GM23338 (cell line): ENCODE measurements around the gene NBAS. TPM values are rescaled to one million over a fixed set of nuclear protein-coding genes. Genes with fewer than 3 reads are reported as not detected.

Experiments used
- ATAC-seq: fragments of 200-7000 bp; cut with Tn5 transposase; 3 replicates; pipeline ENCODE4 v1.9.1; 2020
- DNase-seq: peaks from one replicate; pipeline ENCODE4 v3.0.0-alpha.2; 2015; ENCODE audit warnings: low spot score
- H2AFZ ChIP-seq: fragments of 200-600 bp; sonication (generic); 2 replicates; pipeline ENCODE4 v1.8.0; 2016; ENCODE audit warnings: antibody characterized with exemption, mild to moderate bottlenecking, moderate library complexity
- H3F3A ChIP-seq: fragments of 200-600 bp; sonication (generic); replicated peaks from 2 replicates; pipeline ENCODE4 v1.8.0; 2017; ENCODE audit warnings: antibody characterized with exemption, mixed run types, low read depth
- H3K27ac ChIP-seq: fragments of 200-600 bp; sonication (generic); 2 replicates; pipeline ENCODE4 v1.6.1; 2016; ENCODE audit warnings: low read depth
- H3K27me3 ChIP-seq: fragments of 200-600 bp; sonication (generic); 2 replicates; pipeline ENCODE4 v1.8.0; 2016; ENCODE audit warnings: mild to moderate bottlenecking, mixed run types, moderate library complexity; ENCODE audit not compliant: insufficient read depth
- H3K36me3 ChIP-seq: fragments of 200-600 bp; sonication (generic); 2 replicates; pipeline ENCODE4 v1.8.0; 2016; ENCODE audit warnings: mild to moderate bottlenecking; ENCODE audit not compliant: insufficient read depth
- H3K4me1 ChIP-seq: fragments of 200-600 bp; sonication (generic); 2 replicates; pipeline ENCODE4 v1.8.0; 2016; ENCODE audit warnings: mild to moderate bottlenecking, moderate library complexity; ENCODE audit not compliant: insufficient read depth
- H3K4me2 ChIP-seq: fragments of 200-600 bp; sonication (generic); 2 replicates; pipeline ENCODE4 v1.7.1; 2017; ENCODE audit warnings: mixed run types
- H3K4me3 ChIP-seq: fragments of 200-600 bp; sonication (generic); 2 replicates; pipeline ENCODE4 v1.6.1; 2016; ENCODE audit warnings: mixed run types
- H3K79me2 ChIP-seq: fragments of 200-600 bp; sonication (generic); replicated peaks from 2 replicates; pipeline ENCODE4 v1.8.0; 2017; ENCODE audit warnings: mild to moderate bottlenecking; ENCODE audit not compliant: insufficient read depth
- H3K9me2 ChIP-seq: fragments of 200-600 bp; sonication (generic); 2 replicates; pipeline ENCODE4 v1.8.0; 2017; ENCODE audit not compliant: insufficient read depth
- H4K20me1 ChIP-seq: fragments of 200-600 bp; sonication (generic); replicated peaks from 2 replicates; pipeline ENCODE4 v1.8.0; 2017; ENCODE audit warnings: mild to moderate bottlenecking; ENCODE audit not compliant: insufficient read depth
- H3K27ac Mint-ChIP-seq: 2 replicates; pipeline ENCODE4 v1.8.0; 2020; ENCODE audit warnings: inconsistent platforms, mild to moderate bottlenecking, moderate library complexity, mixed read lengths
- H3K27me3 Mint-ChIP-seq: 3 replicates; pipeline ENCODE4 v1.8.0; 2022; ENCODE audit warnings: low read depth, mild to moderate bottlenecking, moderate library complexity, mixed read lengths, inconsistent platforms; ENCODE audit not compliant: insufficient read depth, poor library complexity
- H3K36me3 Mint-ChIP-seq: 3 replicates; pipeline ENCODE4 v1.8.0; 2021; ENCODE audit warnings: low read depth, mild to moderate bottlenecking, inconsistent platforms, moderate library complexity, mixed read lengths
- H3K4me1 Mint-ChIP-seq: 3 replicates; pipeline ENCODE4 v1.8.0; 2020; ENCODE audit warnings: mild to moderate bottlenecking, inconsistent platforms, mixed read lengths
- H3K4me3 Mint-ChIP-seq: 3 replicates; pipeline ENCODE4 v1.8.0; 2021; ENCODE audit warnings: moderate library complexity, mild to moderate bottlenecking, inconsistent platforms, mixed read lengths
- H3K9me3 Mint-ChIP-seq: 3 replicates; pipeline ENCODE4 v1.8.0; 2020; ENCODE audit warnings: moderate library complexity, mild to moderate bottlenecking, inconsistent platforms, mixed read lengths
- CREB1 ChIP-seq: fragments of 250-450 bp; sonication (Bioruptor Pico); IDR thresholded peaks from 2 replicates; pipeline ENCODE4 v1.5.0; 2020; ENCODE audit warnings: low read depth, mild to moderate bottlenecking, moderate library complexity
- CTCF ChIP-seq, 2 experiments: fragments of 200-600 bp in 1 of 2; sonication (generic) in 1 of 2; conservative IDR thresholded peaks; 2 replicates each; pipeline versions ENCODE4 v1.5.1 to v1.6.1; 2016 to 2017; ENCODE audit warnings: antibody characterized with exemption in 2 of 2, low read depth in 2 of 2, mild to moderate bottlenecking in 2 of 2, moderate library complexity in 1 of 2
- ETS1 ChIP-seq: IDR thresholded peaks from 2 replicates; pipeline ENCODE4 v1.6.1; 2016; ENCODE audit warnings: antibody characterized with exemption
- EZH2phosphoT487 ChIP-seq: fragments of 200-600 bp; sonication (generic); IDR thresholded peaks from one replicate; pipeline ENCODE4 v1.8.1; 2018; ENCODE audit warnings: antibody characterized with exemption; ENCODE audit not compliant: unreplicated experiment
- JUNB ChIP-seq: IDR thresholded peaks from one replicate; pipeline ENCODE4 v1.6.1; 2016; ENCODE audit warnings: antibody characterized with exemption; ENCODE audit not compliant: unreplicated experiment
- NANOG ChIP-seq: IDR thresholded peaks from 2 replicates; pipeline ENCODE4 v1.6.1; 2016; ENCODE audit warnings: antibody characterized with exemption, borderline replicate concordance
- REST ChIP-seq: IDR thresholded peaks from one replicate; pipeline ENCODE4 v1.6.1; 2018; ENCODE audit warnings: antibody characterized with exemption; ENCODE audit not compliant: unreplicated experiment
- STAT1 ChIP-seq: IDR thresholded peaks from one replicate; pipeline ENCODE4 v1.6.1; 2016; ENCODE audit warnings: antibody characterized with exemption; ENCODE audit not compliant: unreplicated experiment
- ZNF114 ChIP-seq: fragments of 250-450 bp; sonication (Bioruptor Pico); IDR thresholded peaks from 2 replicates; pipeline ENCODE4 v1.5.0; 2020; ENCODE audit warnings: mild to moderate bottlenecking, moderate library complexity
- ZNF462 ChIP-seq: fragments of 250-450 bp; sonication (Bioruptor Pico); IDR thresholded peaks from 2 replicates; pipeline ENCODE4 v1.5.0; 2020; ENCODE audit warnings: mild to moderate bottlenecking, moderate library complexity
- polyA plus RNA-seq: library from polyadenylated mRNA; unstranded; fragments of >200 nt; fragmentation: Nextera tagmentation; extraction: Ambion mirVana; gene quantifications from 2 replicates; pipeline ENCODE4 v1.2.1, GENCODE V29; 2016
- total RNA-seq: library from RNA; depleted of rRNA; stranded (reverse); fragments of >200 nt; shearing (Covaris generic); gene quantifications from 2 replicates; pipeline ENCODE4 v1.2.3, GENCODE V29; 2014

Gene NBAS
- total and polyA plus RNA-seq, 2 experiments from 2014 or later = 24.8 to 38.9 TPM

- H3K9me2 ChIP-seq = no peaks in the 10 kb centered on the region; the same call in 1 of the 2 replicates
- H3K27me3 ChIP-seq = no peaks in the 10 kb centered on the region
- no peak for TF ChIP-seq CREB1 (CRISPR knock-in tag)
- H3F3A ChIP-seq = no peaks in the 10 kb centered on the region
- H3K36me3 Mint-ChIP-seq = peaks cover 3% of the 10 kb centered on the region; the same call in 1 of the 3 replicates
- H3K9me3 Mint-ChIP-seq = no peaks in the 10 kb centered on the region
- no peaks in the 10 kb centered on the region for H4K20me1 ChIP-seq
- ATAC-seq (no peak), DNase-seq (no peak)
- no peak overlapping the region for H3K27ac ChIP-seq
- no peak overlapping the region for H2AFZ ChIP-seq
- peaks cover 10% of the 10 kb centered on the region for H3K4me1 Mint-ChIP-seq
- peaks cover 5% of the 10 kb centered on the region; the same call in 1 of the 2 replicates for H3K4me1 ChIP-seq
- H3K36me3 ChIP-seq = no peaks in the 10 kb centered on the region
- H3K27ac Mint-ChIP-seq = no peak overlapping the region
- no peak overlapping the region for H3K4me3 ChIP-seq
- H3K79me2 ChIP-seq = no peaks in the 10 kb centered on the region
- no peak overlapping the region for H3K4me3 Mint-ChIP-seq
- H3K4me2 ChIP-seq = no peak overlapping the region
- no peaks in the 10 kb centered on the region for H3K27me3 Mint-ChIP-seq
These were observed 319.2 kb downstream of the NBAS start for GRCh38 chr2:15241929-15242328.

- H3K9me3 Mint-ChIP-seq = no peaks in the 10 kb centered on the region
These were observed 319.9 kb downstream of the NBAS start for GRCh38 chr2:15241201-15241600.

More at GRCh38 chr2:15241201-15241600, 319.9 kb downstream of the NBAS start:
- Mint-ChIP-seq H3K27me3 (no peaks in the 10 kb centered on the region), H3K36me3 (peaks cover 3% of the 10 kb centered on the region; the same call in 1 of the 3 replicates), H3K4me3 (no peak overlapping the region), H3K4me1 (peaks cover 10% of the 10 kb centered on the region), H3K27ac (no peak overlapping the region)
- Histone ChIP-seq H3K4me3 (no peak overlapping the region), H3F3A (no peaks in the 10 kb centered on the region), H3K4me2 (no peak overlapping the region), H3K27ac (no peak overlapping the region), H2AFZ (no peak overlapping the region), H4K20me1 (no peaks in the 10 kb centered on the region), H3K4me1 (peaks cover 5% of the 10 kb centered on the region; the same call in 1 of the 2 replicates), H3K27me3 (no peaks in the 10 kb centered on the region), H3K79me2 (no peaks in the 10 kb centered on the region), H3K36me3 (no peaks in the 10 kb centered on the region), H3K9me2 (no peaks in the 10 kb centered on the region)
- DNase-seq (no peak), ATAC-seq (no peak)
- no peak for TF ChIP-seq CTCF (conservative IDR thresholded peaks at IDR 0.05; ENCODE audit: low read depth in 2 of 2)
- no peak for TF ChIP-seq JUNB
- no peak for TF ChIP-seq NANOG
- TF ChIP-seq STAT1 = no peak
- no peak for TF ChIP-seq ZNF114 (CRISPR knock-in tag)
- no peak for TF ChIP-seq EZH2phosphoT487
- TF ChIP-seq REST = no peak
- TF ChIP-seq ETS1 = no peak
- no peak for TF ChIP-seq ZNF462 (CRISPR knock-in tag)
